Neural progenitor cell (in vitro differentiated cells): ENCODE data around the gene LIPK. TPM values are rescaled to one million over a fixed set of nuclear protein-coding genes. Genes with fewer than 3 reads are reported as not detected.

ENCODE experiments used
- DNase-seq: peaks from one replicate; pipeline ENCODE4 v3.0.0-alpha.2; 2016; ENCODE audit warnings: low spot score
- H2AFZ ChIP-seq: fragments of 200-600 bp; sonication (generic); replicated peaks from 2 replicates; pipeline ENCODE4 v1.6.1; 2016; ENCODE audit warnings: antibody characterized with exemption
- H3F3A ChIP-seq: fragments of 200-600 bp; sonication (generic); 2 replicates; pipeline ENCODE4 v1.6.1; 2016; ENCODE audit warnings: antibody characterized with exemption, low read depth
- H3K27ac ChIP-seq: fragments of 200-600 bp; sonication (generic); 2 replicates; pipeline ENCODE4 v1.5.1; 2016; ENCODE audit warnings: mild to moderate bottlenecking
- H3K27me3 ChIP-seq: fragments of 200-600 bp; sonication (generic); 2 replicates; pipeline ENCODE4 v1.6.1; 2016; ENCODE audit warnings: mild to moderate bottlenecking, moderate library complexity
- H3K36me3 ChIP-seq: fragments of 200-600 bp; sonication (generic); 2 replicates; pipeline ENCODE4 v1.5.1; 2016
- H3K4me1 ChIP-seq: fragments of 200-600 bp; sonication (generic); 2 replicates; pipeline ENCODE4 v1.6.1; 2016; ENCODE audit warnings: mixed run types
- H3K4me2 ChIP-seq: fragments of 200-600 bp; sonication (generic); 2 replicates; pipeline ENCODE4 v1.6.1; 2016
- H3K4me3 ChIP-seq: fragments of 200-600 bp; sonication (generic); 2 replicates; pipeline ENCODE4 v1.5.1; 2016
- H3K79me2 ChIP-seq: fragments of 200-600 bp; sonication (generic); 2 replicates; pipeline ENCODE4 v1.6.1; 2016; ENCODE audit warnings: low read depth
- H3K9ac ChIP-seq: fragments of 200-600 bp; sonication (generic); 2 replicates; pipeline ENCODE4 v1.6.1; 2016
- H3K9me3 ChIP-seq: fragments of 200-600 bp; sonication (generic); 2 replicates; pipeline ENCODE4 v1.5.1; 2016; ENCODE audit warnings: low read depth
- H4K20me1 ChIP-seq: fragments of 200-600 bp; sonication (generic); 2 replicates; pipeline ENCODE4 v1.6.1; 2016; ENCODE audit warnings: low read depth
- H3K27ac Mint-ChIP-seq: 3 replicates; pipeline ENCODE4 v1.8.0; 2021; ENCODE audit warnings: mixed read lengths
- H3K27me3 Mint-ChIP-seq: 2 replicates; pipeline ENCODE4 v1.8.0; 2022; ENCODE audit warnings: low read depth, mild to moderate bottlenecking, inconsistent platforms, moderate library complexity, mixed read lengths; ENCODE audit not compliant: insufficient read depth
- H3K36me3 Mint-ChIP-seq: 3 replicates; pipeline ENCODE4 v1.8.0; 2021; ENCODE audit warnings: mixed read lengths
- H3K4me1 Mint-ChIP-seq: 3 replicates; pipeline ENCODE4 v1.8.0; 2021; ENCODE audit warnings: mixed read lengths
- H3K4me3 Mint-ChIP-seq: 3 replicates; pipeline ENCODE4 v1.8.0; 2021; ENCODE audit warnings: mild to moderate bottlenecking, moderate library complexity, mixed read lengths
- H3K9me3 Mint-ChIP-seq: 3 replicates; pipeline ENCODE4 v1.8.0; 2020; ENCODE audit warnings: mixed read lengths
- CTCF ChIP-seq: fragments of 200-600 bp; sonication (generic); IDR thresholded peaks from 2 replicates; pipeline ENCODE4 v1.5.1; 2017; ENCODE audit warnings: antibody characterized with exemption, mild to moderate bottlenecking
- EZH2 ChIP-seq: fragments of 200-600 bp; sonication (generic); IDR thresholded peaks from 2 replicates; pipeline ENCODE4 v1.6.1; 2017; ENCODE audit warnings: antibody characterized with exemption, mild to moderate bottlenecking, moderate library complexity
- EZH2phosphoT487 ChIP-seq: fragments of 200-600 bp; sonication (generic); IDR thresholded peaks from 2 replicates; pipeline ENCODE4 v1.6.1; 2017; ENCODE audit warnings: antibody characterized with exemption
- total RNA-seq: library from RNA; depleted of rRNA; stranded (reverse); fragments of >200 nt; gene quantifications from 2 replicates; pipeline ENCODE4 v1.2.3, GENCODE V29; 2015; ENCODE audit warnings: low replicate concordance

Gene LIPK
- total RNA-seq, 1 donor from 2014 or later = not detected

GRCh38 chr10:88762906-88763305, 56.9 kb downstream of the LIPK start:
- no peaks in the 10 kb centered on the region for H3K9me3 Mint-ChIP-seq
- H3K4me3 ChIP-seq = no peak overlapping the region

GRCh38 chr10:88763441-88763840, 57.4 kb downstream of the LIPK start:
- no peaks in the 10 kb centered on the region for H3K36me3 Mint-ChIP-seq
- Histone ChIP-seq H3K9ac (no peak overlapping the region), H3K27me3 (no peaks in the 10 kb centered on the region), H3K4me3 (no peak overlapping the region), H3K4me2 (no peak overlapping the region), H3K36me3 (no peaks in the 10 kb centered on the region), H3K4me1 (no peaks in the 10 kb centered on the region), H3K9me3 (no peaks in the 10 kb centered on the region), H3F3A (no peaks in the 10 kb centered on the region), H3K27ac (no peak overlapping the region), H3K79me2 (no peaks in the 10 kb centered on the region), H2AFZ (no peak overlapping the region), H4K20me1 (no peaks in the 10 kb centered on the region)
- H3K27me3 Mint-ChIP-seq = no peaks in the 10 kb centered on the region
- no peaks in the 10 kb centered on the region for H3K9me3 Mint-ChIP-seq
- DNase-seq = no peak
- no peak overlapping the region for H3K4me3 Mint-ChIP-seq
- no peak overlapping the region for H3K27ac Mint-ChIP-seq
- no peaks in the 10 kb centered on the region for H3K4me1 Mint-ChIP-seq
- TF ChIP-seq EZH2phosphoT487 = no peak
- TF ChIP-seq CTCF = no peak
- no peak for TF ChIP-seq EZH2

More at GRCh38 chr10:88762906-88763305, 56.9 kb downstream of the LIPK start:
- Histone ChIP-seq H3K4me2 (no peak overlapping the region), H3K9ac (no peak overlapping the region), H2AFZ (no peak overlapping the region), H3F3A (no peaks in the 10 kb centered on the region), H3K4me1 (no peaks in the 10 kb centered on the region), H3K9me3 (no peaks in the 10 kb centered on the region), H3K27me3 (no peaks in the 10 kb centered on the region), H3K36me3 (no peaks in the 10 kb centered on the region), H3K27ac (no peak overlapping the region), H3K79me2 (no peaks in the 10 kb centered on the region), H4K20me1 (no peaks in the 10 kb centered on the region)
- Mint-ChIP-seq H3K4me1 (no peaks in the 10 kb centered on the region), H3K4me3 (no peak overlapping the region), H3K27me3 (no peaks in the 10 kb centered on the region), H3K27ac (no peak overlapping the region), H3K36me3 (no peaks in the 10 kb centered on the region)
- DNase-seq = no peak
- TF ChIP-seq EZH2 = no peak
- no peak for TF ChIP-seq EZH2phosphoT487
- no peak for TF ChIP-seq CTCF

GRCh38 chr10:88764110-88764509, 58.1 kb downstream of the LIPK start:
- no peaks in the 10 kb centered on the region for H3K36me3 Mint-ChIP-seq
- H3K27me3 ChIP-seq = no peaks in the 10 kb centered on the region
- H3K4me3 ChIP-seq = no peak overlapping the region

More at GRCh38 chr10:88764110-88764509, 58.1 kb downstream of the LIPK start:
- no peaks in the 10 kb centered on the region for H3K9me3 Mint-ChIP-seq
- Histone ChIP-seq H4K20me1 (no peaks in the 10 kb centered on the region), H3K9me3 (no peaks in the 10 kb centered on the region), H3K79me2 (no peaks in the 10 kb centered on the region), H3K4me1 (no peaks in the 10 kb centered on the region), H3K36me3 (no peaks in the 10 kb centered on the region), H3K4me2 (no peak overlapping the region), H3K27ac (no peak overlapping the region), H2AFZ (no peak overlapping the region), H3K9ac (no peak overlapping the region), H3F3A (no peaks in the 10 kb centered on the region)
- no peak overlapping the region for H3K27ac Mint-ChIP-seq
- H3K4me1 Mint-ChIP-seq = no peaks in the 10 kb centered on the region
- no peak for TF ChIP-seq CTCF
- DNase-seq = no peak
- no peaks in the 10 kb centered on the region for H3K27me3 Mint-ChIP-seq
- no peak overlapping the region for H3K4me3 Mint-ChIP-seq
